ENCODE data around the gene GRK5. TPM values are rescaled to one million over a fixed set of nuclear protein-coding genes. Genes with fewer than 3 reads are reported as not detected.
A peak's percentile ranks its signal among the peaks of the same experiment; 100 is the strongest.

The GRK5 gene
- total and polyA plus RNA-seq, 9 of the 15 experiments (the other 6 are each of a cell fraction or from before 2014, with no cell fraction given) = 0.46 to 0.83 (median 0.67) TPM; not detected in 2

DNA sequence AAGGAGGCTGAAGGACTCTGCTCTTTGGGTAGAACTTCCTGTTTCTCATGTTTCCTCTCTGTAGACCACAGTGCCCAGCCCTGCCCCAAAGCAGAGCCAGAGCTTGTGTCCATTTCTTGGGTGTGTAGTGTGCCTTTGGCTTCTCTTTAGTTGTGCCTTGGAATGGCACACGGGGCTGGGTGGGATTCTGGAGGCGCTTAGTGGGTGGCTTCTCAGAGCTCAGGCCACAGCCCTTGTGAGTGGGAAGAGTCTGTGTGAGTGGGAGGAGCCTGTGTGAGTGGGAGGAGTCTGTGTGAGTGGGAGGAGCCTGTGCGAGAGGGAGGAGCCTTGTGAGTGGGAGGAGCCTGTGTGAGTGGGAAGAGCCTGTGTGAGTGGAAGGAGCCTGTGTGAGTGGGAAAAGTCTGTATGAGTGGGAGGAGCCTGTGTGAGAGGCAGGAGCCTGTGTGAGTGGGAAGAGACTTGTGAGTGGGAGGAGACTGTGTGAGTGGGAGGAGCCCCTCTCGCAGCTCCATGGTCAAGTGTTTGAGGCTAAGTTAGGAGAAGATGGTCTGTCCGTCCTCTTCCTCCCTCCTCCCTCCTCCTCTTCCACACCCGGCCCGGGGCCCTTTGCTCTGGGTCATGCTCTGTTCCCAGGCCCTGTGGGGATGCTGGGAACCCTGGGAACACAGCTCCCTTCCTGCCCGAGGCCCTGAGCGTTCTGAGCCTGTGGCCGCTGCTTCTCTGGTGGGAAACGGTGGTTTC, 153.0 kb downstream of the GRK5 start (continued):
- TF ChIP-seq NUFIP1 (IDR thresholded peaks at IDR 0.05; ENCODE audit: partially characterized antibody) = no peak
- TF ChIP-seq NRF1 (conservative IDR thresholded peaks at IDR 0.05 in 1 of 2, IDR thresholded peaks at IDR 0.05 in 1 of 2) = no peak
- TF ChIP-seq TOE1 (IDR thresholded peaks at IDR 0.05; ENCODE audit: borderline replicate concordance) = no peak
- no peak for TF ChIP-seq TOE1 (CRISPR knock-in tag; IDR thresholded peaks at IDR 0.05; ENCODE audit: borderline replicate concordance, low read depth)
- TF ChIP-seq POLR2G (IDR thresholded peaks at IDR 0.05; ENCODE audit: low read depth, low read length) = no peak
- peak; percentile 75 for TF ChIP-seq ZKSCAN1 (IDR thresholded peaks at IDR 0.05; ENCODE audit: low read depth, low read length)
- TF ChIP-seq ZNF212 (CRISPR knock-in tag; IDR thresholded peaks at IDR 0.05) = no peak
- TF ChIP-seq, protein P1, sequence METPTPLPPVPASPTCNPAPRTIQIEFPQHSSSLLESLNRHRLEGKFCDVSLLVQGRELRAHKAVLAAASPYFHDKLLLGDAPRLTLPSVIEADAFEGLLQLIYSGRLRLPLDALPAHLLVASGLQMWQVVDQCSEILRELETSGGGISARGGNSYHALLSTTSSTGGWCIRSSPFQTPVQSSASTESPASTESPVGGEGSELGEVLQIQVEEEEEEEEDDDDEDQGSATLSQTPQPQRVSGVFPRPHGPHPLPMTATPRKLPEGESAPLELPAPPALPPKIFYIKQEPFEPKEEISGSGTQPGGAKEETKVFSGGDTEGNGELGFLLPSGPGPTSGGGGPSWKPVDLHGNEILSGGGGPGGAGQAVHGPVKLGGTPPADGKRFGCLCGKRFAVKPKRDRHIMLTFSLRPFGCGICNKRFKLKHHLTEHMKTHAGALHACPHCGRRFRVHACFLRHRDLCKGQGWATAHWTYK (CRISPR knock-in tag; IDR thresholded peaks at IDR 0.05) = no peak
- TF ChIP-seq DMBX1 (CRISPR knock-in tag; IDR thresholded peaks at IDR 0.05; ENCODE audit: borderline replicate concordance) = no peak
- TF ChIP-seq, protein P2, sequence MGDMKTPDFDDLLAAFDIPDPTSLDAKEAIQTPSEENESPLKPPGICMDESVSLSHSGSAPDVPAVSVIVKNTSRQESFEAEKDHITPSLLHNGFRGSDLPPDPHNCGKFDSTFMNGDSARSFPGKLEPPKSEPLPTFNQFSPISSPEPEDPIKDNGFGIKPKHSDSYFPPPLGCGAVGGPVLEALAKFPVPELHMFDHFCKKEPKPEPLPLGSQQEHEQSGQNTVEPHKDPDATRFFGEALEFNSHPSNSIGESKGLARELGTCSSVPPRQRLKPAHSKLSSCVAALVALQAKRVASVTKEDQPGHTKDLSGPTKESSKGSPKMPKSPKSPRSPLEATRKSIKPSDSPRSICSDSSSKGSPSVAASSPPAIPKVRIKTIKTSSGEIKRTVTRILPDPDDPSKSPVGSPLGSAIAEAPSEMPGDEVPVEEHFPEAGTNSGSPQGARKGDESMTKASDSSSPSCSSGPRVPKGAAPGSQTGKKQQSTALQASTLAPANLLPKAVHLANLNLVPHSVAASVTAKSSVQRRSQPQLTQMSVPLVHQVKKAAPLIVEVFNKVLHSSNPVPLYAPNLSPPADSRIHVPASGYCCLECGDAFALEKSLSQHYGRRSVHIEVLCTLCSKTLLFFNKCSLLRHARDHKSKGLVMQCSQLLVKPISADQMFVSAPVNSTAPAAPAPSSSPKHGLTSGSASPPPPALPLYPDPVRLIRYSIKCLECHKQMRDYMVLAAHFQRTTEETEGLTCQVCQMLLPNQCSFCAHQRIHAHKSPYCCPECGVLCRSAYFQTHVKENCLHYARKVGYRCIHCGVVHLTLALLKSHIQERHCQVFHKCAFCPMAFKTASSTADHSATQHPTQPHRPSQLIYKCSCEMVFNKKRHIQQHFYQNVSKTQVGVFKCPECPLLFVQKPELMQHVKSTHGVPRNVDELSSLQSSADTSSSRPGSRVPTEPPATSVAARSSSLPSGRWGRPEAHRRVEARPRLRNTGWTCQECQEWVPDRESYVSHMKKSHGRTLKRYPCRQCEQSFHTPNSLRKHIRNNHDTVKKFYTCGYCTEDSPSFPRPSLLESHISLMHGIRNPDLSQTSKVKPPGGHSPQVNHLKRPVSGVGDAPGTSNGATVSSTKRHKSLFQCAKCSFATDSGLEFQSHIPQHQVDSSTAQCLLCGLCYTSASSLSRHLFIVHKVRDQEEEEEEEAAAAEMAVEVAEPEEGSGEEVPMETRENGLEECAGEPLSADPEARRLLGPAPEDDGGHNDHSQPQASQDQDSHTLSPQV (IDR thresholded peaks at IDR 0.05) = no peak
- TF ChIP-seq, protein P3, sequence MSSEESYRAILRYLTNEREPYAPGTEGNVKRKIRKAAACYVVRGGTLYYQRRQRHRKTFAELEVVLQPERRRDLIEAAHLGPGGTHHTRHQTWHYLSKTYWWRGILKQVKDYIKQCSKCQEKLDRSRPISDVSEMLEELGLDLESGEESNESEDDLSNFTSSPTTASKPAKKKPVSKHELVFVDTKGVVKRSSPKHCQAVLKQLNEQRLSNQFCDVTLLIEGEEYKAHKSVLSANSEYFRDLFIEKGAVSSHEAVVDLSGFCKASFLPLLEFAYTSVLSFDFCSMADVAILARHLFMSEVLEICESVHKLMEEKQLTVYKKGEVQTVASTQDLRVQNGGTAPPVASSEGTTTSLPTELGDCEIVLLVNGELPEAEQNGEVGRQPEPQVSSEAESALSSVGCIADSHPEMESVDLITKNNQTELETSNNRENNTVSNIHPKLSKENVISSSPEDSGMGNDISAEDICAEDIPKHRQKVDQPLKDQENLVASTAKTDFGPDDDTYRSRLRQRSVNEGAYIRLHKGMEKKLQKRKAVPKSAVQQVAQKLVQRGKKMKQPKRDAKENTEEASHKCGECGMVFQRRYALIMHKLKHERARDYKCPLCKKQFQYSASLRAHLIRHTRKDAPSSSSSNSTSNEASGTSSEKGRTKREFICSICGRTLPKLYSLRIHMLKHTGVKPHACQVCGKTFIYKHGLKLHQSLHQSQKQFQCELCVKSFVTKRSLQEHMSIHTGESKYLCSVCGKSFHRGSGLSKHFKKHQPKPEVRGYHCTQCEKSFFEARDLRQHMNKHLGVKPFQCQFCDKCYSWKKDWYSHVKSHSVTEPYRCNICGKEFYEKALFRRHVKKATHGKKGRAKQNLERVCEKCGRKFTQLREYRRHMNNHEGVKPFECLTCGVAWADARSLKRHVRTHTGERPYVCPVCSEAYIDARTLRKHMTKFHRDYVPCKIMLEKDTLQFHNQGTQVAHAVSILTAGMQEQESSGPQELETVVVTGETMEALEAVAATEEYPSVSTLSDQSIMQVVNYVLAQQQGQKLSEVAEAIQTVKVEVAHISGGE (CRISPR knock-in tag; IDR thresholded peaks at IDR 0.05) = no peak

Measured in K562 (cell line).